Stomach (tissue), 4 donors: Measurements from ENCODE around the gene C17orf50.

Experiments
- CTCF ChIP-seq, 7 experiments: fragments of 450-650 bp in 4 of 7; fragments of 200-600 bp in 3 of 7; sonication (generic) in 3 of 7; IDR thresholded peaks; one replicate each; pipeline ENCODE4 v1.5.1; 2016 to 2019; ENCODE audit warnings: antibody characterized with exemption in 7 of 7, control low read depth in 2 of 7, mild to moderate bottlenecking in 1 of 7
- POLR2A ChIP-seq, 4 donors: fragments of 450-650 bp; IDR thresholded peaks; one replicate each; pipeline ENCODE4 v1.6.1; 2016; ENCODE audit warnings: antibody characterized with exemption in 4 of 4, control low read depth in 2 of 4, mild to moderate bottlenecking in 1 of 4, moderate library complexity in 1 of 4

GRCh38 chr17:35729405-35729833, 31.3 kb upstream of the C17orf50 start:
- no peak for TF ChIP-seq POLR2A (IDR thresholded peaks at IDR 0.05)
- no peak for TF ChIP-seq CTCF (IDR thresholded peaks at IDR 0.05)
